Ureter (tissue), 1 donor: ENCODE results near the gene SARM1. TPM values are rescaled to one million over a fixed set of nuclear protein-coding genes. Genes with fewer than 3 reads are reported as not detected.
"Not testable (repeated sequence)": the region's sequence is repeated elsewhere in the genome, so short reads cannot be mapped to it uniquely, and the experiment has no call there.

Source experiments
- DNase-seq: peaks from one replicate; pipeline ENCODE4 v3.0.0-alpha.2; 2020; ENCODE audit warnings: low spot score
- total RNA-seq: library from RNA; stranded (reverse); gene quantifications from one replicate; pipeline ENCODE4 v1.2.4, GENCODE V29; 2023
- donor health status: DM: yes; HTN: yes; CAD: no.

Gene SARM1
- total RNA-seq, 1 donor from 2014 or later, result 34.7 TPM

DNA sequence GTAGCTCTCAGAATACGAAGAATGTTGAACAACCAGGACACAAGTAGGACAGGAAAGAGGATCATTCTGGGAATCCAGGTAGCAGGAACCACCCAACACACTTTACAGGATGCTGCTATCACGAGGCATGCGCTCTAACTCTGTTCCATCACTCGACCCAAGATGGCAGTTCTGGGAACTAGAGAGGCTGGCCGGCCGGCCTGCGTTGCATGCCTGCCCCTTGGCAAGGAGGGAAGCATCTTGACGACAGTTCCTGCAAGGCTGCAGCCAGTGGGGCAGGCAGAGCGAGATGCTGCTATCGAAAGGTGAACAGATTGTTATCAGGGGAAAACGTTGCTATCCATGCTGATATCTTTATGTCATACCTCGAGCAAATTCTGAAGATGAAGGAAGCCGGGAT, 53.7 kb downstream of the SARM1 start:
- no peak for DNase-seq

DNA sequence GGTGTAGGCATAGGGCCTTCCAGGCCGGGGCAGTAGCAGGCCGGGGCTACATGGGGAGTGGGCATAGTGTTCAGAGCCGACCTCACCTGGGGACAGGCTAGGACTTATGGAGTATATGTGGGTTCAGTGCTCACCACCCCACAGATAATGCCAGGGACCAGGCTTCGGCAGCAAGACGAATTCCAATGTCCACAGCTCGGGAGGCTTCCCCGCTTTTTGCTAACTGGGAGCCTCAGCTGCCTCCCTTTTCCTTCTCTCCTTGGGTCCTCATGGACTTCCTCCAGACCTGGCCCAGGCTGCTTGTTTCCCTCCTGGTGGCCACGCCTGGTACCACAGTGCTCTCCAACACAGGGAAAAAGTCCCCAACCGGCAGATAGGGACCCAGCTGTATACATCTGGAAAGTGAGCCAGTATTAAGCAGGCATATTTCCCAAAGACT, 54.6 kb downstream of the SARM1 start:
- DNase-seq, result no peak

DNA sequence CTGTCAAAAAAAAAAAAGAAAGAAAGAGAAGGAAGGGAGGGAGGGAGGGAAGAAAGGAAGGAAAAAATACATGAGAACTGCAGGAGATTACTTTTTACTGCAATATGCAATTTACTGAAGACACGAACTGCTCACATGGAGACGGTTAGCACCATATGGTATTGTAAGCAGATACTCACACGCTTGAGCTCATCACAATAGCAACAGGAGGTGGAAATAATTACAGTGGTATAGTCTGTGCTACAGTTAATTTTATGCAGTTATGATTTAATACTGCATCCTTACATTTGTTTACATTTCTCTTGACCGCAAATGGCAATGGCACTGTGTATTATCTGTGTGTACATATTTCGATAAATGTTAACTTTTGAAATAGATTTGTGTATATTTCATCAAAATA, 55.9 kb downstream of the SARM1 start:
- DNase-seq, result no peak

DNA sequence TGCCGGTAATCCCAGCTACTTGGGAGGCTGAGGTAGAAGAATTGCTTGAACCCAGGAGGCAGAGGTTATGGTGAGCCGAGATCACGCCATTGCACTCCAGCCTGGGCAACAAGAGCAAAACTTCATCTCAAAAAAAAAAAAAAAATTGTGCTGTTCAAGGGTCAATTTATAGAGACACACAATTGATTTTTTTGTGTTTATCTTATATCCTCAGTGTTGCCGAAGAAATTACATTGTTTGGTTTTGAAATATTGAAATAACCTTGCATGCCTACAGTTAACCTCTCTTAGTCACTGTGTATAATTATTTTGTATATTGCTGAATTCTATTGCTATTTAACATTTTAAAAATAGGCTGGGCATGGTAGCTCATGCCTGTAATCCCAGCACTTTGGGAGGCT, 56.5 kb downstream of the SARM1 start:
- not testable (repeated sequence) for DNase-seq

DNA sequence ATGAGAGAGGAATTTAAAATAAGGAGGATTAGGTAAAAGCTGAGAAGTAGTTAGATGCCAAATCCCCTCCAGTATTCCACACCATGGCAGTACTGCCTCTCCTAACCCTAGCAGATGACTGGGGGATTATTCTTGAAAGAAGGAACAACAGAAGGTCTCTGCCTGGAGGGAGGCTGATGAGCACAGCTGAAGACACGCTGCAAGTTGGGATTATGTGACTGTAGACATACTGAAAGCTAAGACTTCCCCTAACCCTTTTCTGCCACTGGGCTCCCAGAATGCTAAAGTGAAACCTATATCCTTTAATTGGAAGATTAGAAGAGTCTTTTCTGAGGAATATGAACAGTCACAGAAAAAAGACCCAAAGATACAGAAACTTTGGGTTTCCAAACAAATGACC, 62.2 kb downstream of the SARM1 start:
- DNase-seq, result no peak

DNA sequence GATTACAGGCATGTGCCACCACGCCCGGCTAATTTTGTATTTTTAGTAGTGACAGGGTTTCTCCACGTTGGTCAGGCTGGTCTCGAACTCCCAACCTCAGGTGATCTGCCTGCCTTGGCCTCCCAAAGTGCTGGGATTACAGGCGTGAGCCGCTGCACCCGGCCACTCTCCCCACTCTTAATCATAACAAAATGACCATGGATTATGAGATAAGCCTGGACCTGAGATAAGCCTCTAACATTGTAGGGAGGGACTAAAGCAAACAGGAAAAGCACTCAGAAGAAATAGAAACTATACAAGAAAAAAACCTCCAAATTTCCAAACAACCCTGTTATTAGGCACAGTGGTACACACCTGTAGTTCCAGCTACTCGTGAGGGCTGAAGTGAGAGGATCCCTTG, 62.8 kb downstream of the SARM1 start:
- not testable (repeated sequence) for DNase-seq

DNA sequence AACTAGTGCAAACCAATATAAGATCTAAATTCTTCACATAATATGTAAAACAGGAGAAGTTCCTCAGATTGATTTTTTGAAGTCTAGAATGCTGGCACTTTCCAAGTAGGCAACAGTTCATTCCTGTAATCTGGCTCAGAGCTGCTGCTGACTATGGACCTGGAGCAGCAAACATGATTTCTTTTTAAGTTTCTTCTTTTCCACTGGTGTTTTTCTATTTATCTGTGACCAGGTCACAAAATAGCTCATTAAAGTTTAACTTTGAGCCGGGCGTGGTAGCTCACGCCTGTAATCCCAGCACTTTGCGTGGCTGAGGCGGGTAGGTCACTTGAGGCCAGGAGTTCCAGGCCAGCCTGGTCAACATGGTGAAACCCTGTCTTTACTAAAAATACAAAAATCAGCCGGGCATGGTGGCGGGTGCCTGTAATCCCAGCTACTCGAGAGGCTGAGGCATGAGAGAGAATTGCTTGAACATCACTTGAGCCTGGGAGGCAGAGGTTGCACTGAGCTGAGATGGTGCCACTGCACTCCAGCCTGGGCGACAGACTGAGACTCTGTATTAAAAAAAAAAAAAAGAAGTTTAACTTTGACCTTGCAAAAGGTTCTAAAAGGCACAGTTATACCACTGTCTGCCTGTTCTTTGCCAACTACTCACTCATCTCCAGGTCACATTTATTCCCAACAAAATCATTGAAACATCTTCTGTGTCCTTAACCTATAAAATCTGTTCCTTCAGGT, 72.6 kb downstream of the SARM1 start:
- DNase-seq, result no peak

DNA sequence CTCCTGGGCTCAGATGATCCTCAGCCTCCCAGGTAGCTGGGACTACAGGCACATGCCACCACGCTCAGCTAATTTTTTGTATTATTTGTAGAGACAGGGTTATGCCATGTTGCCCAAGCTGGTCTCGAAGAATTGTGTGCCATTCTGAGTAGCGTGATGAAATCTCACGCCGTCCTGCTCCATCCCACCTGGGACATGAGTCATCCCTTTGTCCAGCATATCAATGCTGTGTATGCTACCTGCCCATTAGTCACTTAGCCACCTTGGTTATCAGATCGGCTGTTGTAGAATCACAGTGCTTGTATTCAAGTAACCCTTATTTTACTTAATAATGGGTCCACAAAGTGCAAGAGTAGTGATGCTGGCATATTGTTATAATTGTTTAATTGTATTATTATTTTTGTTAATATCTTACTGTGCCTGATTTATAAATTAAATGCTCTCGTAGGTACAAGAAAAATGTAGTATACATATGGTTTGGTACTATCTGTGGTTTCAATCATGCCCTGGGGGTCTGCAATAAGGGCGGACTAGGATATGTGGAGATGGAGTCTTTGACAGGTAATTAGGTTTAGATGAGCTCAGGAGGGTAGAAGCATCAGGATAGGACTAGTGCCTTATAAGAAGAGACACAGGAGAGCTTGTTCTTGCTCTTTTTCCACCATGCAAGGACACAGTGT, 75.4 kb downstream of the SARM1 start:
- no peak for DNase-seq

DNA sequence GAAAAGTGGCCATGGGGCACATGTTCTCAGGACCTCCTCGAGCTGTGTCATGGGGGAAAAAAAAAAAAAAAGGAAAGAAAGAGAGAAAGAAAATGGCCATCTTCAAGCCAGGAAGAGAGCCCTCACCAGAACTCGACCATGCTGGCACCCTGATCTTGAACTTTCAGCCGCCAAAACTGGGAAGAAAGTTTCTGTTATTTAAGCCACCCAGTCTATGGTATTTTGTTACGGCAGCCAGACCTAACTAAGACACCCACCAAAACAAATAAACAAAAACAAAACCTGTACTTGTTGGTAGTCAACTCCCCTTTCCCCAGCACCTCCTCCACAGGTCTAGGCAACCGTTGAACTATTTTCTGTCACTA, 75.9 kb downstream of the SARM1 start:
- DNase-seq, result no peak

DNA sequence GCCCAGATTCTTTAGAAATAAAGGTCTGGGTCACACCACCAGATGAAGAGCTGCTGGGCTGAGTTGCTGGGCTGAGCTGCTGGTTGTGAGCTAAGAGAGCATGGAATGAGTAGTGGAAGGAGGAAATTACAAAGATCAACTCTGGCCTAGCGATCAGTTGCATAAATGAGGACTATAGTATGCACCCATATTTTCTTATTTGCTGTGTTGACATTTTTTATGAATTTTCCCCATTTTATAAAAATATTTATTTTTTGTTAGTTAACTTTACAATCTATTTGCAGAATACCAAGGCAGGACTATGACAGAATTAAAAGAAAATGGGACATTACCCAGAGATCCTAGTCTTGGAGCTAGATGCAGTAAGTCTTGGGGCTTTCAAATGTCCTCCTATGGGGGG, 78.4 kb downstream of the SARM1 start:
- DNase-seq, result no peak

Other genes with a start within 250 kb of the SARM1 start
- 237 TPM for gene TMEM97, start 52.5 kb upstream of the SARM1 start, total RNA-seq
- 48.8 TPM for gene IFT20, start 36.2 kb upstream of the SARM1 start, total RNA-seq
- gene TNFAIP1, start 35.9 kb upstream of the SARM1 start, total RNA-seq, result 55.1 TPM
- gene POLDIP2, start 14.2 kb upstream of the SARM1 start, total RNA-seq, result 74.6 TPM
- gene SEBOX, start 6.5 kb upstream of the SARM1 start, total RNA-seq, result not detected
- gene VTN, start 1.4 kb upstream of the SARM1 start, total RNA-seq, result 1.0 TPM
- gene SLC46A1, start 34.5 kb downstream of the SARM1 start, total RNA-seq, result 15.4 TPM
- 0.62 TPM for gene SLC13A2, start 102.0 kb downstream of the SARM1 start, total RNA-seq
- 1.5 TPM for gene FOXN1, start 134.7 kb downstream of the SARM1 start, total RNA-seq
- gene UNC119, start 180.9 kb downstream of the SARM1 start, total RNA-seq, result 37.5 TPM
- 52.9 TPM for gene PIGS, start 199.8 kb downstream of the SARM1 start, total RNA-seq
- 15.7 TPM for gene ALDOC, start 205.2 kb downstream of the SARM1 start, total RNA-seq
- 8.5 TPM for gene SPAG5, start 227.3 kb downstream of the SARM1 start, total RNA-seq
- 27.5 TPM for gene RSKR, start 242.5 kb downstream of the SARM1 start, total RNA-seq